Measurements from ENCODE around the gene CELA2A.
"Not testable (repeated sequence)": the region's sequence is repeated elsewhere in the genome, so short reads cannot be mapped to it uniquely, and the experiment has no call there.

CELA2A gene

DNA sequence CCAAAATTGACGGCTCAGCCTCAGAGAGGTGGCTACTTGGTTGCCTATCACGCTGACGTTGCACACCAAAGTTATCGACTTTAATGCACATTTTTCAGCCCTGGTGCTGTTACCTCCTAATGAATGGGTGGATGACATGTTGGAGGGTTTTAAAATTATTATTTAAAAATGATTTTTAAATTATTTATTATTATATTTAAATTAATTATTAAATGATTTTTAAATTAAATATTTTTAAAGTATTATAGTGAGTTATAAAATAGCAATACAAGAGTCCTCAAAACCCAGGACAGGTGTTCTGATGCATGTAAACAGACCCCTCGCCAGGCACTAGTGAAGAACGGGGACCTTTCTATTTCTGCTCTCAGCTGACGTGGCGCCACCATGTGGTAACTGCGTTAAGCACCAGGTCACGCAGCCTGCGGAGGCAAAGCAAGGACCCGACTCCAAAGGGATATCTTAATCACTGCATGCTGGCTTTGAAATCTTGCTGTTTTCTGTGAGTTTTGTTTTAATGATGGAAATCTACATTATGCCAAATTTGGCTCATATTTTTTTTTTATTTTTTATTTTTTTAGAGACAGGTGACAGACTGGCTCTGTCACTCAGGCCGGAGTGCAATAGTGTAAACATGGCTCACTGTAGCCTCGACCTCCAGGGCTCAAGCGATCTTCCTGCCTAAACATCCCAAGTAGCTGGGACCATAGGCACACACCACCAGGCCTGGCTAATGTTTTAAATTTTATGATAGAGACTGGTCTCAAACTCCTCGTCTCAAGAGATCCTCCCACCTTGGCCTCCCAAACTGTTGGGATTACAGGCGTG is 44.9 kb downstream of the CELA2A start:
- DNase-seq = peak; percentile 14

DNA sequence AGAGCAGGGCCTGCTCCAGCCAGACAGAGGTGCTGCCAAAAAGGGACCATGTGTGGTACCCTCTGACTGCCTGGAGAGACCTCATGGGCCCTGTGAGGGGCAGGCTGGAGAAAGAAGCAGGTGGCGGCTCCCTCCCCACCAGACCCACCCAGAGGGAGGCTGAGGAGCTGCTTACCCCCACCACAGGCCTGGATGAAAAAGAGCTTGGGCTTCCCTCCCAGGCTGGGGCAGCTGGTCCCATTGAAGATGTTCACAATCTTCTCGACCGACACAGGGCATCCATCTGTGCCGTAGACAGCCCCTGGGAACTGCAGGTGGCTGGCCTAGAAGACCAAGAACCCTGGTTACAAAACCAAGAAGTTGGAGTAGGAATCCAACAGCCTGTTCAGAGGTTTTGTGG is 47.9 kb downstream of the CELA2A start:
- no peak for DNase-seq

DNA sequence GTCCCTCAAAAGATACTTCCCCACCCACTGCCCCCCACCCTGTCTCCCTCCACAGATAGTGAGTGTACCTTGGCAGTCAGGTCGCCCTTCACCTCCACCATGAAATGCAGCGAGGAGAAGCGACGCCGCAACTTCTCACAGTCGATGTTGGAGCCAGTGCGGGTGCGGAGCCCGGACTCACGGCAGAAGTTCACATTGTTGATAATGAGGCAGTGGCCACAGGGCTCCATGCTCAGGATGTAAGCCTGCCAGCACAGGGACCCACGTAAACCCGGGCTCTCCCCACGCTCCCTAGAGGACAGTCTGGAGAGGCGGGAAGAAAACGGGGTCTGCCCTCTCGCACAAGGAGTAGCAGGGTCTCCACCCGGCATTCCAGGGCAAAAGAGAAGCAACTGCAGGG is 50.3 kb downstream of the CELA2A start:
- DNase-seq = no peak

DNA sequence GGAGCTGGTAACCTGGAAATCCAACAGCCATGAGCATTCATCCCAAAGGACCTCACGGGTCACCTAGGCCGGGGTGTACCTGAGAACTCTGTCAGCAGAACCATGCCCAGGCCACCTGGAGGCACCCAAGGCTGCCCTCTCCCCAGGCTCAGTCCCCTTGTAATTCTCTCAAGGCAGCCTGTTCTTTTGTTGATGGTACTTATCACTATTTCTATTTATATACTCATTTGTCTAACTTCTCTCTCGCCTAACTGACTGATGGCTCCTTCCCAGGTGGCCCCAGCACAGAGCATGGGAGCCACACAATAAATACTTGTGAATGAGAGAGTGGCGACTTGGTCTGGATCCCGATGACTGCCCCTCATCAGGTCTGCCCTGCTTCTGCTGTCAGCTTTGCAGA is 50.7 kb downstream of the CELA2A start:
- DNase-seq = no peak

DNA sequence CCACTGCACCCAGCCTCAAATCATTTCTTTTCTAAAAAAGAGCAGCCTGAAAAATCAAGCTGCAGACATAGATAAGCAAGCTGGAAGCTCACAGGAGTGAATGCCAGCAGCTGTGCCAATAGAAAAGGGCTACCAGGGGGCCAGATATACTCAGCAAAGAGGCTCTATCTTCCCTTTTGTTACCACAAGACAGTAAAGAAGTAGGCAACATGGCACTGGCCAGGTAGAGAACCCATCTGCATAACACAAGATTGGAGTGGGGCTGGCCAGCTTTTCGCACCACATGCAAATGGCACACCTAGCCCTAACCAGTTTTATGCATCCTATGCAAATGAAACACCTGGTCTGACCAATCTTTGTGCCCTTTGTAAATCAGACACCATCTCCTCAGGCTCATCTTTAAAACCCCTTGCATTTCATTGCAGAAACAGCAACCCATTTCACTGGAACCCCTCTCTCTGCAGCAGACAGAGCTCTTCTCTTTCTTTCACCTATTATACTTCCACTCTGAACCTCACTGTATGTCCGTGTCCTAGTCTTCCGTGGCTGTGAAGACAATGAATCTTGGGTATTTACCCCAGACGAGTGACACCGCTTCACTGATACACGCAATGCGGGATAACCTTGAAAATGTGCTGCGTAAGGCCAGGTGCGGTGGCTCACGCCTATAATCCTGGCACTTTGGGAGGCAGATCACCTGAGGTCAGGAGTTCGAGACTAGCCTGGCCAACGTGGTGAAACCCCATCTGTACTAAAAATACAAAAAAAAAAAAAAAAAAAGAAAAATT is 52.4 kb downstream of the CELA2A start:
- no peak for DNase-seq

DNA sequence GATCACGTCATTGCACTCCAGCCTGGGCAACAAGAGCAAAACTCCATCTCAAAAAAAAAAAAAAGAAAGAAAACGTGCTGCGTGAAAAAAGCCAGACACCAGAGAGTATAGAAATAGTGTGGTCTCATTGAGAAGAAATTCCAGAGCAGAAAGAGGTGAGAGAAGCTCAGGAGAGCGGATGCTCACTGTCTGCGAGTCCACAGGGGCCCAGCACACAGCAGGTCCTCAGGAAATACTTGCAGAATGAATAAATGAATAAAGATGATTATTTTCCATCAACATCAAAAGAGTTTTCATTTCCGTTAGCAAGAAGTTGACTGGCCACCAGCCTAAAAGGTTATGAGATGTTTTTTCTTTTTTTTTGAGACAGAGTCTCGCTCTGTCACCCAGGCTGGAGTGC is 53.1 kb downstream of the CELA2A start:
- no peak for DNase-seq

DNA sequence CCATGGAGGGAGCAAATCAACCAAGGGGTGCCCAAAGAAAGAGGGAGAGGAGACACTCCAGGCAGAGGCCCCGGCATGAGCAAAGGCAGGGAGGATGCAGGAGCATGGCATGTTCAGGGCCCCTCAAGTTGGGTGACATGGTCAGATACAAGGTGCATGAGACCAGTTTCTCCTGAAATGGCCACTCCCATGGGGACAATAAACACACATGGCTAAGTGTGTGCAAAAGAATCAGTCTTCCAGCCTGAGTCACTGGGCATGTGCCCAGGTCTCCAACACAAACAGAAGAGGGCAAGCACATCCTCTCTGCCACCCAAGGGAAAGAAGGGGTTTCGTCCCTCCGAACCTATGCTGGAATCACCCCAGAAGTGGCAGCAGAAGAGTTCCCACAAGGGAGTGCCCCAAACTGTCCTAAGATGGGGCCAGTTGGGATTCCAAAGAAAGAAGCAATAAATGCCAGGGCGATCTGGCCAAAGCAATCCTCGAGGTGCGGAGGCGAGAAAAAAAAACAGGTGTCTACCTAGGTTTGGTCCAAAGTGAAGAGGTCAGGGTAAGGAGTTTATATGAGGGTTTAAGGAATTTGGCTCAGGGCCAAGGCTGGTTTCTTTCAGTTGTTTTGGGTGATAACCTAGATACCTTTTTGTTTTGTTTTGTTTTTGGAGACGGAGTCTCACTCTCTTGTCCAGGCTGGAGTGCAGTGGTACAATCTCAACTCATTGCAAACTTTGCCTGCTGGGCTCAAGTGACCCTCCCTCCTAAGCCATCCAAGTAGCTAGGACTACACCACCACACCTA is 54.3 kb downstream of the CELA2A start:
- no peak for DNase-seq

DNA sequence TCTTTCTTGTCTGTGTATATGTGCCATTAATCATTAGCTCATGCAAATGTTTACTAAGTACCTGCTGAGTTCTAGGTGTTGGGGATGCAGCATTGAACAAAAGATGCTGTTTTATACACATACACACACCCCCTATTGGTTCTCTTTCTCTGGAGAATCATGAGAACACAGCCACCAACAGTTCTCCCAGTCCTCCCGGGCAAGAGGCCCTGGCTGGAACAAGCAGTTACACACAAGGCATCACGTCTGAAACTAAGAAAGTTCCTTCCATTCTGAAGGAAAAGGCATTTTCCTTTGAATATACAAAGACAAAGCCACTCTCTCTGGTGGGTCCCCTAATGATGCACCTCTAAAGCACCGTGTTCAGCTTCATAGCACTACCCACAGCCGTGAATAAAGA is 56.7 kb downstream of the CELA2A start:
- no peak for DNase-seq

DNA sequence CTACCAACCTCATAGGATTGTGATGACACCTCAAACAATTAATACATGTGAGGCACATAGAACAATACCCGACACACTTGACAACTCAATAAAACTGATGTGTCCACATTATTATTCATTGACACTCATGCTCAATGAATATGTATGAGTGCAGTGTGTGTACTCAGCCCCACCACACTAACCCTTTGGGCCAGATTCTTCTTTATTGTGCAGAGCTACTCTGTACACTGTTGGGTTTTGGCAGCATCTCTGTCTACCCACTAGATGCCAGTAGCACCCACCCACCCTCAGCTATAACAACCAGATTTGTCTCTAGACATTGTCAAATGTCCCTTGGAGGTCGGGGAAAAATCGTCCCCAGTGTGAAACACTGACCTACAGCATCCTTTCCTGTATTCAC is 57.4 kb downstream of the CELA2A start:
- no peak for DNase-seq

DNA sequence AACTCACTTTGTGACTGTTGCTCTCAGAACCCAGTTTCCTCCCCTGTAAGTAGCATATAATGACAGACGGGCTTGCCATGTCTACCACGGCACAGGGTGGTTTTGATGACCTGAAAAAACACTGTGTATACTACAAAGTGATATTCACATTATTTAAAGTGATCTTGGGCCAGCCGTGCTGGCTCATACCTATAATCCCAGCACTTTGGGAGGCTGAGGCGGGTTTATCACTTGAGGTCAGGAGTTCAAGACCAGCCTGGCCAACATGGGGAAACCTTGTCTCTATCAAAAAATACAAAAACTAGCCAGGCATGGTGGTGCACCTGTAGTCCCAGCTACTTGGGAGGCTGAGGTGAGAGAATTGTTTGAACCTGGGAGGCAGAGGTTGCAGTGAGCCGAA is 58.0 kb downstream of the CELA2A start:
- DNase-seq = not testable (repeated sequence)

DNA sequence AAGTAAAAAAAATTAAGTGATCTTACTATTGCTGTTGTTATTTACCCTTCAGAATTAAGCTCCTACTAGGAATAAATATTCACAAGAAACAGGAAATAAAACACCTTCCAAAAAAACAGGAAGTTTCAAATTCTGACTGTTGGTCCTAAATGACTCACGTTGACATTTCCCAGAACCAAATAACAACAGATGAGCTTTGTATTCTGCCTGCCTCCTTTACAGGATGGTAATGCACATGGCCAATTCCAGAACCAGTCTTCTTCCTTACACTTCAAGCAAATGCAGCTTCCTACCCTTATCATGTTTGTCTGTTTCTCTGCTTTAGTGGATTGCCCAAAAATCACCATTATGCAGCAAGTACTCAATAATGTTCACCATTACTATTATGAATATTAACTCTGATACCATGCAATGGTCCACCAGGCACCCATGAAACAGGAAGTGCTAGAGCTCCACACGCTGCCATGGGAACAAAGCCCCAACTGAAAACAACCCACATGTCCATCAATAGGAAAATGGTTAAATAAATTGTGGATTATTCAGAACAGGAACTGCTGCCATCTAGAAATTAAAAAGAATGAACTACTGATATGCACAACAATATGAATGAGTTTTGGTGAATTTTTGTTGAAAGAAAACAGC is 58.6 kb downstream of the CELA2A start:
- DNase-seq = no peak

DNA sequence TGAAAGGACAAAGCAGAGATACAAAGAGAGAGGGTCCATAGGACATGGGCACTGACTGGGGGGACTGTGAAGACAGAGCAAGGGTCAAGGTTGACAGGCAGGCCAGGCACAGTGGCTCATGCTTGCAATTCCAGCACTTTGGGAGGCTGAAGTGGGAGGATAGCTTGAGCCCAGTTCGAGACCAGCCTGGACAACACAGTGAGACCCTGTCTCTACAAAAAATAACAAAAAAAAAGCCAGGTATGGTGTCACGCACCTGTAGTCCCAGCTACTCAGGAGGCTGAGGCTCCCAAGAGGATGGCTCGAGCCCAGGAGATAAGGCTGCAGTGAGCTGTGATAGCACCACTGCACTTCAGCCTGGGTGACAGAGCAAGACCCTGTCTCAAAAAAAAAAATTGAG is 63.1 kb downstream of the CELA2A start:
- DNase-seq = no peak

DNA sequence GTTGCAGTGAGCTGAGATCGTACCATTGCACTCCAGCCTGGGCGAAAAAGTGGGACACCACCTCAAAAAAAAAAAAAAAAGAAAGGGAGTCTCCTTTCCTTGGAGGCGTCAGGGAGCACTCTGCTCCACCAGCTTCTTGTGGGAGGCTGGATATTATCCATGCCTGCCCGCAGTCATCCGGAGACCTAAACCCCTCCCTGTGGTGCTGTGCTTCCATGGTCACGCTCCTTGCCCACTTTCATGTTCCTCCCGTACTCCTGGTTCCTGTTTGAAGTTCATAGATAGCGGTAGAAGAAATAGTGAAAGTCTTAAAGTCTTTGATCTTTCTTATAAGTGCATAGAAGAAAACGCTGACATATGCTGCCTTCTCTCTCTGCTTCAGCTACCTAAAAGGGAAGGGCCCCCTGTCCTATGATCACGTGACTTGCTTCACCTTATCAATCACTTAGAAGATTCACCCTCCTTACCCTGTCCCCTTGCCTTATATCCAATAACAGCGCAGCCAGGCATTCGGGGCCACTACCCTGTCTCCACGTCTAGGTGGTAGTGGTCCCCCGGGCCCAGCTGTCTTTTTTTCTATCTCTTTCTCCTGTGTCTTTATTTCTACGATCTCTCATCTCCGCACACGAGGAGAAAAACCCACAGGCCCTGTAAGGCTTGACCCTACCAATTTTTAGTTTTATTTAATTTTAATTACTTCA is 64.8 kb downstream of the CELA2A start:
- not testable (repeated sequence) for DNase-seq

Data from GDM1 (cell line).